ENCODE results near the gene VEPH1. TPM values are rescaled to one million over a fixed set of nuclear protein-coding genes. Genes with fewer than 3 reads are reported as not detected.

The VEPH1 gene
- total and polyA plus RNA-seq, 9 donors = 0.46 to 1.6 (median 1.2) TPM

GRCh38 chr3:157526036-157526435 lies 22.8 kb upstream of the VEPH1 start:
- H3K36me3 ChIP-seq (ENCODE audit: control insufficient read depth, insufficient read depth, low read length) = no peaks in the 10 kb centered on the region
- H3K4me3 ChIP-seq (ENCODE audit: low read length) = no peak overlapping the region
- WGBS (ENCODE audit: insufficient coverage) = no CpG with 5 or more reads among the region's 2 CpGs

GRCh38 chr3:157523814-157524213 lies 20.6 kb upstream of the VEPH1 start:
- WGBS (ENCODE audit: insufficient coverage) = no CpG with 5 or more reads among the region's 1 CpG
- Histone ChIP-seq H3K36me3 (ENCODE audit: control insufficient read depth, insufficient read depth, low read length) (no peaks in the 10 kb centered on the region), H3K27ac (ENCODE audit: low read length) (no peak overlapping the region), H3K27me3 (ENCODE audit: control insufficient read depth, insufficient read depth, low read length) (no peaks in the 10 kb centered on the region), H3K4me1 (ENCODE audit: control insufficient read depth, insufficient read depth, low read length) (no peaks in the 10 kb centered on the region), H3K9me3 (replicated peaks; ENCODE audit: control insufficient read depth, low read depth, low read length) (no peaks in the 10 kb centered on the region), H3K4me3 (ENCODE audit: low read length) (no peak overlapping the region)
- no peak for DNase-seq

More at GRCh38 chr3:157526036-157526435, 22.8 kb upstream of the VEPH1 start:
- Histone ChIP-seq H3K4me1 (ENCODE audit: control insufficient read depth, insufficient read depth, low read length) (no peaks in the 10 kb centered on the region), H3K9me3 (replicated peaks; ENCODE audit: control insufficient read depth, low read depth, low read length) (no peaks in the 10 kb centered on the region), H3K27me3 (ENCODE audit: control insufficient read depth, insufficient read depth, low read length) (no peaks in the 10 kb centered on the region), H3K27ac (ENCODE audit: low read length) (no peak overlapping the region)
- no peak for DNase-seq

- DNase-seq = no peak
- Histone ChIP-seq H3K9me3 (replicated peaks; ENCODE audit: control insufficient read depth, low read depth, low read length) (no peaks in the 10 kb centered on the region), H3K4me1 (ENCODE audit: control insufficient read depth, insufficient read depth, low read length) (no peaks in the 10 kb centered on the region), H3K36me3 (ENCODE audit: control insufficient read depth, insufficient read depth, low read length) (no peaks in the 10 kb centered on the region), H3K4me3 (ENCODE audit: low read length) (no peak overlapping the region), H3K27me3 (ENCODE audit: control insufficient read depth, insufficient read depth, low read length) (no peaks in the 10 kb centered on the region), H3K27ac (ENCODE audit: low read length) (no peak overlapping the region)
These were observed 19.4 kb upstream of the VEPH1 start for GRCh38 chr3:157522648-157523047.

GRCh38 chr3:157520485-157521150 lies 17.4 kb upstream of the VEPH1 start:
- Histone ChIP-seq H3K36me3 (ENCODE audit: control insufficient read depth, insufficient read depth, low read length) (no peaks in the 10 kb centered on the region), H3K27ac (ENCODE audit: low read length) (peak overlapping the region; percentile 8), H3K4me1 (ENCODE audit: control insufficient read depth, insufficient read depth, low read length) (no peaks in the 10 kb centered on the region), H3K4me3 (ENCODE audit: low read length) (no peak overlapping the region), H3K9me3 (replicated peaks; ENCODE audit: control insufficient read depth, low read depth, low read length) (no peaks in the 10 kb centered on the region), H3K27me3 (ENCODE audit: control insufficient read depth, insufficient read depth, low read length) (no peaks in the 10 kb centered on the region)
- DNase-seq = peak; percentile 82

- Histone ChIP-seq H3K27ac (ENCODE audit: low read length) (no peak overlapping the region), H3K4me3 (ENCODE audit: low read length) (no peak overlapping the region), H3K9me3 (replicated peaks; ENCODE audit: control insufficient read depth, low read depth, low read length) (no peaks in the 10 kb centered on the region), H3K36me3 (ENCODE audit: control insufficient read depth, insufficient read depth, low read length) (no peaks in the 10 kb centered on the region), H3K27me3 (ENCODE audit: control insufficient read depth, insufficient read depth, low read length) (no peaks in the 10 kb centered on the region), H3K4me1 (ENCODE audit: control insufficient read depth, insufficient read depth, low read length) (no peaks in the 10 kb centered on the region)
- WGBS (ENCODE audit: insufficient coverage) = no CpG with 5 or more reads among the region's 1 CpG
- DNase-seq = no peak
These were observed 15.7 kb upstream of the VEPH1 start for GRCh38 chr3:157518881-157519280.

GRCh38 chr3:157516928-157517327 lies 13.7 kb upstream of the VEPH1 start:
- no peak overlapping the region for H3K27ac ChIP-seq (ENCODE audit: low read length)
- no peaks in the 10 kb centered on the region for H3K36me3 ChIP-seq (ENCODE audit: control insufficient read depth, insufficient read depth, low read length)
- no peak for DNase-seq
- H3K4me1 ChIP-seq (ENCODE audit: control insufficient read depth, insufficient read depth, low read length) = no peaks in the 10 kb centered on the region
- no peaks in the 10 kb centered on the region for H3K9me3 ChIP-seq (replicated peaks; ENCODE audit: control insufficient read depth, low read depth, low read length)
- H3K4me3 ChIP-seq (ENCODE audit: low read length) = no peak overlapping the region
- no peaks in the 10 kb centered on the region for H3K27me3 ChIP-seq (ENCODE audit: control insufficient read depth, insufficient read depth, low read length)

GRCh38 chr3:157515398-157515797 lies 12.2 kb upstream of the VEPH1 start:
- no peak overlapping the region for H3K4me3 ChIP-seq (ENCODE audit: low read length)
- H3K4me1 ChIP-seq (ENCODE audit: control insufficient read depth, insufficient read depth, low read length) = no peaks in the 10 kb centered on the region
- no peak for DNase-seq
- no peaks in the 10 kb centered on the region for H3K27me3 ChIP-seq (ENCODE audit: control insufficient read depth, insufficient read depth, low read length)
- no peak overlapping the region for H3K27ac ChIP-seq (ENCODE audit: low read length)
- H3K9me3 ChIP-seq (replicated peaks; ENCODE audit: control insufficient read depth, low read depth, low read length) = no peaks in the 10 kb centered on the region
- WGBS (ENCODE audit: insufficient coverage) = no CpG with 5 or more reads among the region's 5 CpGs
- H3K36me3 ChIP-seq (ENCODE audit: control insufficient read depth, insufficient read depth, low read length) = no peaks in the 10 kb centered on the region

GRCh38 chr3:157514371-157514895 lies 11.2 kb upstream of the VEPH1 start:
- no peaks in the 10 kb centered on the region for H3K27me3 ChIP-seq (ENCODE audit: control insufficient read depth, insufficient read depth, low read length)
- H3K4me3 ChIP-seq (ENCODE audit: low read length) = no peak overlapping the region
- no peaks in the 10 kb centered on the region for H3K9me3 ChIP-seq (replicated peaks; ENCODE audit: control insufficient read depth, low read depth, low read length)
- H3K36me3 ChIP-seq (ENCODE audit: control insufficient read depth, insufficient read depth, low read length) = no peaks in the 10 kb centered on the region
- H3K27ac ChIP-seq (ENCODE audit: low read length) = no peak overlapping the region
- DNase-seq = no peak
- 53% methylated on average over 2 of the region's 4 CpGs for WGBS (ENCODE audit: insufficient coverage)
- no peaks in the 10 kb centered on the region for H3K4me1 ChIP-seq (ENCODE audit: control insufficient read depth, insufficient read depth, low read length)

GRCh38 chr3:157513585-157513984 lies 10.4 kb upstream of the VEPH1 start:
- Histone ChIP-seq H3K36me3 (ENCODE audit: control insufficient read depth, insufficient read depth, low read length) (no peaks in the 10 kb centered on the region), H3K4me3 (ENCODE audit: low read length) (no peak overlapping the region), H3K27me3 (ENCODE audit: control insufficient read depth, insufficient read depth, low read length) (no peaks in the 10 kb centered on the region), H3K27ac (ENCODE audit: low read length) (no peak overlapping the region), H3K4me1 (ENCODE audit: control insufficient read depth, insufficient read depth, low read length) (no peaks in the 10 kb centered on the region), H3K9me3 (replicated peaks; ENCODE audit: control insufficient read depth, low read depth, low read length) (no peaks in the 10 kb centered on the region)
- no peak for DNase-seq
- no CpG with 5 or more reads among the region's 1 CpG for WGBS (ENCODE audit: insufficient coverage)

GRCh38 chr3:157512534-157512933 lies 9.3 kb upstream of the VEPH1 start:
- H3K9me3 ChIP-seq (replicated peaks; ENCODE audit: control insufficient read depth, low read depth, low read length) = no peaks in the 10 kb centered on the region
- no peak overlapping the region for H3K4me3 ChIP-seq (ENCODE audit: low read length)
- no peak overlapping the region for H3K27ac ChIP-seq (ENCODE audit: low read length)
- no peaks in the 10 kb centered on the region for H3K27me3 ChIP-seq (ENCODE audit: control insufficient read depth, insufficient read depth, low read length)
- WGBS (ENCODE audit: insufficient coverage) = 76% methylated on average over 5 of the region's 5 CpGs
- no peaks in the 10 kb centered on the region for H3K36me3 ChIP-seq (ENCODE audit: control insufficient read depth, insufficient read depth, low read length)
- DNase-seq = no peak
- H3K4me1 ChIP-seq (ENCODE audit: control insufficient read depth, insufficient read depth, low read length) = no peaks in the 10 kb centered on the region

GRCh38 chr3:157508461-157508860 lies 5.2 kb upstream of the VEPH1 start:
- Histone ChIP-seq H3K4me1 (ENCODE audit: control insufficient read depth, insufficient read depth, low read length) (no peaks in the 10 kb centered on the region), H3K36me3 (ENCODE audit: control insufficient read depth, insufficient read depth, low read length) (no peaks in the 10 kb centered on the region), H3K27me3 (ENCODE audit: control insufficient read depth, insufficient read depth, low read length) (no peaks in the 10 kb centered on the region), H3K4me3 (ENCODE audit: low read length) (no peak overlapping the region), H3K27ac (ENCODE audit: low read length) (no peak overlapping the region), H3K9me3 (replicated peaks; ENCODE audit: control insufficient read depth, low read depth, low read length) (no peaks in the 10 kb centered on the region)
- WGBS (ENCODE audit: insufficient coverage) = 71% methylated on average over 1 of the region's 1 CpG
- DNase-seq = no peak
